ENCODE results near the gene ANTXR1.

GRCh38 chr2:69086466-69086865 lies 73.5 kb downstream of the ANTXR1 start:
- TF ChIP-seq EZH2 (IDR thresholded peaks at IDR 0.05; ENCODE audit: insufficient read depth, poor library complexity, severe bottlenecking) (no peak), EZH2phosphoT487 (IDR thresholded peaks at IDR 0.05; ENCODE audit: insufficient read depth, low read depth) (no peak)
